Heart left ventricle (tissue), 16 donors: Measurements from ENCODE around the gene QRICH1. TPM values are rescaled to one million over a fixed set of nuclear protein-coding genes. Genes with fewer than 3 reads are reported as not detected.

Experiments
- ATAC-seq, 4 donors: fragments of 200-7000 bp; cut with Tn5 transposase; one replicate each; pipeline ENCODE4 v1.9.1; 2020 to 2022; ENCODE audit warnings: moderate library complexity in 4 of 4, mild to moderate bottlenecking in 3 of 4, moderate number of reproducible peaks in 1 of 4
- DNase-seq, 5 donors: peaks; one replicate each; pipeline ENCODE4 v3.0.0-alpha.2; 2020
- H3K27ac ChIP-seq, 12 donors: fragments of 200-600 bp; sonication (generic) in 4 of 12; one replicate each; pipeline versions ENCODE4 v1.5.0 to v1.8.0; 2016 to 2022; ENCODE audit warnings: mild to moderate bottlenecking in 2 of 12
- H3K27me3 ChIP-seq, 9 donors: fragments of 200-600 bp; sonication (generic) in 2 of 9; one replicate each; pipeline versions ENCODE4 v1.5.1 to v1.8.0; 2016 to 2022; ENCODE audit warnings: mild to moderate bottlenecking in 3 of 9
- H3K36me3 ChIP-seq, 9 donors: fragments of 200-600 bp; sonication (generic) in 2 of 9; one replicate each; pipeline versions ENCODE4 v1.5.0 to v1.8.0; 2018 to 2022; ENCODE audit warnings: mild to moderate bottlenecking in 2 of 9
- H3K4me1 ChIP-seq, 12 donors: fragments of 200-600 bp; sonication (generic) in 4 of 12; one replicate each; pipeline versions ENCODE4 v1.5.0 to v1.8.0; 2016 to 2022; ENCODE audit warnings: mild to moderate bottlenecking in 3 of 12
- H3K4me3 ChIP-seq, 12 donors: fragments of 200-600 bp; sonication (generic) in 4 of 12; one replicate each; pipeline versions ENCODE4 v1.5.0 to v1.8.0; 2017 to 2022; ENCODE audit warnings: mild to moderate bottlenecking in 9 of 12, moderate library complexity in 4 of 12
- H3K9me3 ChIP-seq, 12 donors: fragments of 200-600 bp; sonication (generic) in 4 of 12; one replicate each; pipeline versions ENCODE4 v1.5.0 to v1.8.0; 2016 to 2022; ENCODE audit warnings: mild to moderate bottlenecking in 1 of 12
- CTCF ChIP-seq, 12 donors: fragments of 200-600 bp; sonication (generic) in 4 of 12; IDR thresholded peaks; one replicate each; pipeline versions ENCODE4 v1.5.0 to v1.8.0; 2018 to 2022; ENCODE audit warnings: antibody characterized with exemption in 12 of 12, mild to moderate bottlenecking in 5 of 12
- POLR2A ChIP-seq, 2 donors: fragments of 450-650 bp; IDR thresholded peaks; one replicate each; pipeline ENCODE4 v1.6.1; 2017; ENCODE audit warnings: antibody characterized with exemption in 2 of 2, mild to moderate bottlenecking in 2 of 2, moderate library complexity in 2 of 2
- WGBS, 4 donors: extraction: QIAGEN DNeasy Blood & Tissue Kit in 2 of 4; methylation state at CpG; one replicate each; pipeline versions ENCODE4 v1.1.5 to v1.1.7; 2013 to 2018; 5-methylcytosine and 5-hydroxymethylcytosine counted together
- intact Hi-C, 10 donors: fragments of 100-400 bp; cut with DNase I; formaldehyde crosslinking; loops; one replicate each; pipeline versions ENCODE4 v1.11.1 to v1.14.2; 2022
- polyA plus RNA-seq, 2 donors: library from polyadenylated mRNA; stranded (reverse); fragments of 200-250 nt; gene quantifications; one replicate each; pipeline ENCODE4 v1.2.3, GENCODE V29; 2013
- total RNA-seq, 9 donors: library from RNA; depleted of rRNA in 2 of 9; stranded (reverse); fragments of >200 nt in 2 of 9; fragmentation: NEBNext Ultra II Directional in 3 of 9; extraction: Animal tissue kit (Norgen Biotek cat#: 25700) in 3 of 9; gene quantifications; one replicate each; pipeline versions ENCODE4 v1.1.0 to v1.2.4, GENCODE V29; 2016 to 2023
- donor health status: ischemic (EF 13 %, LVEDD 7.1; RV severe dilation, severe dysfunction).
- donor health status: healthy with polysubstance abuse.
- donor health status: DM: no; HTN: yes; CAD: no.
- donor health status: DM: no; HTN: no; CAD: no.
- donor health status: ischemic (EF 25% LVEDD 6.9; RV normal size, moderate dysfunction).
- donor health status: ischemic (EF 25% LVEDD 5.7; RV mildly dilated, moderate dysfunction).
- donor health status: healthy.
- donor health status: DM: yes; HTN: yes; CAD: no.
- donor health status: ischemic (EF 35%, LVEDD 5.7; RV mildly dilated, moderate dysfunction).
- donor health status: nonischemic (EF 11% LVEDD 7.7; RV severe dilation, severe dysfunction).
- donor health status: DM: yes; HTN: yes; CAD: no.
- donor health status: PGD.
- donor health status: ischemic (EF 29% LVEDD 5.4; RV normal size, mild dysfunction).
- donor health status: nonischemic (EF 23%, LVEDD 6.1; RV moderate dilation, normal function).

The QRICH1 gene
- total and polyA plus RNA-seq, 11 donors: 20.0 to 91.6 (median 54.9) TPM

DNA sequence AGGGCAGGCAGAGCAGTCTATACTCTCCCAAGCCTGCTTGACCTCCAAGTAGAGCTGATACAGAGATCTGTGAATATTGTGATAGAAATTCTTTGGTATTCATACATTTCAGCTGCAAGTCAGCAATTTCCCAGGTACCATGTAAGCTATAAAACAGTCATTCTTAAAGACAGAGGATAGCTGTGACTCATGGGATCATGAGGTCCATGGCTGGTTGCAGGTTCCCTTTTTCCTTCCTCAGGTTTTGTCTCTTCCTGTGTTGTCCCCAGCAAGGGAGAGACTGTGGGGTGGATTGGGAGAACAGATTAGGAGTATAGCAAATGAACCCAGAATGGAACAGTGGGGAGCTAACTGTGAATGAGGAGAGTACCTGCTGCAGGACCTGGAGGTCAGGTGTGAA, 109.2 kb downstream of the QRICH1 start:
- TF ChIP-seq CTCF (IDR thresholded peaks at IDR 0.05) (no peak), POLR2A (IDR thresholded peaks at IDR 0.05) (no peak)
- Histone ChIP-seq H3K36me3 (peaks cover 0 to 74% (median 67%) of the 10 kb centered on the region in 9 donors), H3K9me3 (no peaks in the 10 kb centered on the region), H3K27me3 (no peaks in the 10 kb centered on the region), H3K4me1 (peaks cover 0 to 19% (median 11%) of the 10 kb centered on the region in 12 donors), H3K27ac (no peak overlapping the region), H3K4me3 (no peak overlapping the region)
- DNase-seq (no peak), ATAC-seq (no peak)
- intact Hi-C loops: loop anchor here in 6 of 10 donors (5.0 to 10.0 kb wide), 3 partner anchors 110 to 463 kb away; partner anchors contain the start of gene QRICH1 (in 1 of the 6)

GRCh38 chr3:48983096-48983495, 110.8 kb downstream of the QRICH1 start:
- Histone ChIP-seq H3K27ac (no peak overlapping the region), H3K4me1 (peaks cover 0 to 10% (median 2%) of the 10 kb centered on the region in 12 donors), H3K27me3 (no peaks in the 10 kb centered on the region), H3K4me3 (no peak overlapping the region), H3K9me3 (no peaks in the 10 kb centered on the region), H3K36me3 (peaks cover 2 to 88% (median 81%) of the 10 kb centered on the region in 9 donors)
- intact Hi-C loops: loop anchor here in 3 of 10 donors (10.0 kb wide), 2 partner anchors 112 to 462 kb away; partner anchors contain the start of gene QRICH1 (in 1 of the 3)
- TF ChIP-seq CTCF (IDR thresholded peaks at IDR 0.05) (no peak), POLR2A (IDR thresholded peaks at IDR 0.05) (no peak)
- ATAC-seq: no peak
- 82 to 95% (median 86%) methylated on average over 4 of the region's 4 CpGs for WGBS, 4 donors
- DNase-seq: no peak

DNA sequence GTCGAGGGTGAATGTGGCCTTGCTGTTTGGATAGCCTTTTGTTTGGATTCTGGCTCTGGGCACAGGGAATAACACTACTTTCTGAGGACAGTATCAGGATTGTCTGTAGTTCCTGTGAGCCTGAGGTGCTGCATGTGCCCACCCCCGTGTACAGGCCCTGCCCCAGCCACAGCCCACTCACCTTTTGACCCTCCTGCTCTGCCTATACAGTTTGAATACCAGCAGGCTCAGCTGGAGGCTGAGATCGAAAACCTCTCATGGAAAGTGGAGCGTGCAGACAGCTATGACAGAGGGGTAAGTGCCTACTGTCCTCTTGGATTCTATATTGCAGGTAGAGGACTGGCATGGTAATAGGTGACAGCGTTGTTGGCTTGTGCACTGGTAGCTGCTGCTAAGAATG, 111.2 kb downstream of the QRICH1 start:
- TF ChIP-seq POLR2A (IDR thresholded peaks at IDR 0.05) (no peak), CTCF (IDR thresholded peaks at IDR 0.05) (no peak)
- Histone ChIP-seq H3K4me1 (peaks cover 0 to 8% (median under 1%) of the 10 kb centered on the region in 12 donors), H3K9me3 (no peaks in the 10 kb centered on the region), H3K27me3 (no peaks in the 10 kb centered on the region), H3K36me3 (peaks cover 2 to 92% (median 85%) of the 10 kb centered on the region in 9 donors), H3K27ac (no peak overlapping the region), H3K4me3 (no peak overlapping the region)
- ATAC-seq: no peak
- intact Hi-C loops: loop anchor here in 3 of 10 donors (10.0 kb wide), 2 partner anchors 112 to 462 kb away; partner anchors contain the start of gene QRICH1 (in 1 of the 3)
- DNase-seq: no peak
- WGBS, 4 donors: 73 to 94% (median 82%) methylated on average over 2 to 5 of the region's 5 CpGs

- peaks cover 0 to 8% (median 0%) of the 10 kb centered on the region in 12 donors for H3K4me1 ChIP-seq
- peaks cover 2 to 98% (median 91%) of the 10 kb centered on the region in 9 donors for H3K36me3 ChIP-seq
- no peaks in the 10 kb centered on the region for H3K27me3 ChIP-seq
- H3K9me3 ChIP-seq: no peaks in the 10 kb centered on the region
- H3K27ac ChIP-seq: no peak overlapping the region
- ATAC-seq: no peak
- intact Hi-C loops: loop anchor here in 3 of 10 donors (10.0 kb wide), 2 partner anchors 113 to 463 kb away; partner anchors contain the start of gene QRICH1 (in 1 of the 3)
- TF ChIP-seq POLR2A (IDR thresholded peaks at IDR 0.05) (no peak), CTCF (IDR thresholded peaks at IDR 0.05) (no peak)
- H3K4me3 ChIP-seq: no peak overlapping the region
- no peak for DNase-seq
Measured at GRCh38 chr3:48982016-48982415, 111.9 kb downstream of the QRICH1 start.
